CD4-positive, alpha-beta T cell (primary cell): Measurements from ENCODE around the gene OTOGL. TPM values are rescaled to one million over a fixed set of nuclear protein-coding genes. Genes with fewer than 3 reads are reported as not detected.
"Not testable (repeated sequence)": the region's sequence is repeated elsewhere in the genome, so short reads cannot be mapped to it uniquely, and the experiment has no call there.

Source experiments
- ATAC-seq: fragments of 200-7000 bp; cut with Tn5 transposase; one replicate; pipeline ENCODE4 v1.10.0; 2022; ENCODE audit warnings: mild to moderate bottlenecking; ENCODE audit not compliant: poor library complexity
- CTCF ChIA-PET: fragments of 350-600 bp; sonication (Branson Sonifier 250); formaldehyde crosslinking; loops from one replicate; lab custom pipeline; 2021; ENCODE audit warnings: antibody characterized with exemption, inconsistent platforms; lab: Charles Lee
- POLR2A ChIA-PET: fragments of 350-600 bp; sonication (Branson Sonifier 250); formaldehyde crosslinking; loops from one replicate; lab custom pipeline; 2021; ENCODE audit warnings: antibody characterized with exemption, inconsistent platforms; lab: Charles Lee
- DNase-seq, 14 experiments: peaks; one replicate each; pipeline ENCODE4 v3.0.0-alpha.2; 2013 to 2020; ENCODE audit warnings: mixed read lengths in 2 of 14
- H3K27ac ChIP-seq, 2 donors: one replicate each; pipeline versions ENCODE4 v1.5.1 to v1.7.0; 2013; ENCODE audit warnings: low read length in 2 of 2, low read depth in 1 of 2, mild to moderate bottlenecking in 1 of 2
- H3K27me3 ChIP-seq, 2 experiments: 1 replicate in 1 of 2; 2 replicates in 1 of 2; pipeline versions ENCODE4 v1.6.1 to v1.7.0; 2013; ENCODE audit warnings: low read length in 2 of 2, control low read depth in 1 of 2, mild to moderate bottlenecking in 1 of 2, moderate library complexity in 1 of 2; ENCODE audit not compliant: insufficient read depth in 2 of 2, control insufficient read depth in 1 of 2
- H3K36me3 ChIP-seq: one replicate; pipeline ENCODE4 v1.6.1; 2013; ENCODE audit warnings: low read length, control low read depth; ENCODE audit not compliant: insufficient read depth
- H3K4me1 ChIP-seq: one replicate; pipeline ENCODE4 v1.6.1; 2013; ENCODE audit warnings: low read length, control low read depth; ENCODE audit not compliant: insufficient read depth
- H3K4me3 ChIP-seq: one replicate; pipeline ENCODE4 v1.5.1; 2013; ENCODE audit warnings: mild to moderate bottlenecking, low read length, moderate library complexity
- H3K9me3 ChIP-seq, 2 experiments: 1 replicate in 1 of 2; 2 replicates in 1 of 2; pipeline versions ENCODE4 v1.6.1 to v1.7.0; 2013; ENCODE audit warnings: low read length in 2 of 2, mild to moderate bottlenecking in 2 of 2, control low read depth in 1 of 2, moderate library complexity in 1 of 2; ENCODE audit not compliant: control insufficient read depth in 1 of 2, insufficient read depth in 1 of 2
- H3K27ac Mint-ChIP-seq: one replicate; pipeline ENCODE4 v1.8.0; 2020; ENCODE audit warnings: mixed read lengths
- H3K27me3 Mint-ChIP-seq: one replicate; pipeline ENCODE4 v1.8.0; 2021; ENCODE audit warnings: mixed read lengths
- H3K36me3 Mint-ChIP-seq: one replicate; pipeline ENCODE4 v1.8.0; 2021; ENCODE audit warnings: low read depth, mixed read lengths
- H3K4me1 Mint-ChIP-seq: one replicate; pipeline ENCODE4 v1.8.0; 2021; ENCODE audit warnings: low read depth, mixed read lengths
- H3K4me3 Mint-ChIP-seq: one replicate; pipeline ENCODE4 v1.8.0; 2020; ENCODE audit warnings: mild to moderate bottlenecking, mixed read lengths
- H3K9me3 Mint-ChIP-seq: one replicate; pipeline ENCODE4 v1.8.0; 2020; ENCODE audit warnings: mixed read lengths
- CTCF ChIP-seq: fragments of 200-600 bp; IDR thresholded peaks from one replicate; pipeline ENCODE4 v1.8.0; 2022; ENCODE audit warnings: antibody characterized with exemption, mild to moderate bottlenecking
- intact Hi-C, 2 experiments: fragments of 100-400 bp; cut with DNase I in 1 of 2; cut with micrococcal nuclease in 1 of 2; formaldehyde crosslinking; loops; one replicate each; pipeline versions ENCODE4 v1.15.1 to v1.9.0; 2023 to 2025; cut with DNase I, micrococcal nuclease
- total RNA-seq, 174 experiments: library from RNA in 2 of 174; stranded (reverse) in 2 of 174; gene quantifications; one replicate each; pipeline ENCODE4 v1.2.3 and lab custom pipeline; 2021 to 2026

Gene OTOGL
- total RNA-seq, 2 experiments from 2014 or later, result not detected

DNA sequence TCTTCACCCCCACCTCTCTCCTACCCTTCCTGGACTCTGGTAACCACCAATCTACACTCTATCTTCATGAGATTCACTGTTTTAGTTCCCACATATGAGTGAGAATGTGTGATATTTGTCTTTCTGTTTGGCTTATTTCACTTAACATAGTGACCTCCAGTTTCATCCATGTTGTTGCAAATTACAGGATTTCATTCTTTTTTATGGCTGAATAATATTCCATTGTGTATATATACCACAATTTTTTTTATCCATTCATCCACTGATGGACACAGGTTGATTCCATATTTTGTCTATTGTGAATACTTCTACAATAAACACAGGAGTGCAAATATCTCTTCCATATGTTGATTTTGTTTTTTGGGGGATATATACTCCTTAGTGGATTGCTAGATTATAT, 140.5 kb downstream of the OTOGL start:
- Histone ChIP-seq H3K27ac (no peak overlapping the region), H3K36me3 (no peaks in the 10 kb centered on the region), H3K27me3 (no peaks in the 10 kb centered on the region), H3K4me1 (no peaks in the 10 kb centered on the region), H3K9me3 (no peaks in the 10 kb centered on the region), H3K4me3 (no peak overlapping the region)
- intact Hi-C loops, result no loop called here
- ATAC-seq, result no peak
- ChIA-PET CTCF (no interaction called here), POLR2A (no interaction called here)
- no peak for DNase-seq
- no peaks in the 10 kb centered on the region for H3K36me3 Mint-ChIP-seq
- H3K27ac Mint-ChIP-seq, result no peak overlapping the region
- no peaks in the 10 kb centered on the region for H3K27me3 Mint-ChIP-seq
- no peak for TF ChIP-seq CTCF
- H3K4me3 Mint-ChIP-seq, result no peak overlapping the region
- H3K9me3 Mint-ChIP-seq, result peaks cover 8% of the 10 kb centered on the region
- no peaks in the 10 kb centered on the region for H3K4me1 Mint-ChIP-seq

- POLR2A ChIA-PET, result no interaction called here
- Histone ChIP-seq H3K9me3 (no peaks in the 10 kb centered on the region), H3K27me3 (no peaks in the 10 kb centered on the region), H3K4me3 (no peak overlapping the region), H3K36me3 (no peaks in the 10 kb centered on the region), H3K27ac (no peak overlapping the region), H3K4me1 (no peaks in the 10 kb centered on the region)
- ATAC-seq (no peak), DNase-seq (no peak)
- TF ChIP-seq CTCF, result no peak
- no peaks in the 10 kb centered on the region for H3K4me1 Mint-ChIP-seq
- H3K27me3 Mint-ChIP-seq, result no peaks in the 10 kb centered on the region
- intact Hi-C loops, result no loop called here
- H3K4me3 Mint-ChIP-seq, result no peak overlapping the region
- H3K9me3 Mint-ChIP-seq, result peaks cover 8% of the 10 kb centered on the region
- no peak overlapping the region for H3K27ac Mint-ChIP-seq
- H3K36me3 Mint-ChIP-seq, result no peaks in the 10 kb centered on the region
- CTCF ChIA-PET, result no interaction called here
Measured at GRCh38 chr12:80241576-80242273, 142.4 kb downstream of the OTOGL start.

- no peak overlapping the region for H3K4me3 ChIP-seq
- Mint-ChIP-seq H3K27ac (no peak overlapping the region), H3K27me3 (no peaks in the 10 kb centered on the region), H3K36me3 (no peaks in the 10 kb centered on the region), H3K4me1 (no peaks in the 10 kb centered on the region), H3K9me3 (peaks cover 8% of the 10 kb centered on the region), H3K4me3 (no peak overlapping the region)
- no peaks in the 10 kb centered on the region for H3K36me3 ChIP-seq
- H3K9me3 ChIP-seq, result no peaks in the 10 kb centered on the region
- ChIA-PET POLR2A (no interaction called here), CTCF (no interaction called here)
- H3K27ac ChIP-seq, result no peak overlapping the region
- DNase-seq (no peak), ATAC-seq (no peak)
- no peaks in the 10 kb centered on the region for H3K27me3 ChIP-seq
- intact Hi-C loops, result no loop called here
- TF ChIP-seq CTCF, result no peak
- no peaks in the 10 kb centered on the region for H3K4me1 ChIP-seq
Measured at GRCh38 chr12:80242321-80242720, 143.0 kb downstream of the OTOGL start.

- CTCF ChIA-PET, H3K4me1 ChIP-seq, H3K9me3 Mint-ChIP-seq: not testable (repeated sequence)
Measured at GRCh38 chr12:80249581-80249980, 150.2 kb downstream of the OTOGL start.

More at GRCh38 chr12:80249581-80249980, 150.2 kb downstream of the OTOGL start:
- DNase-seq, H3K36me3 Mint-ChIP-seq, H3K4me3 ChIP-seq, POLR2A ChIA-PET, H3K4me3 Mint-ChIP-seq, H3K4me1 Mint-ChIP-seq, H3K27me3 Mint-ChIP-seq, H3K9me3 ChIP-seq, H3K36me3 ChIP-seq, H3K27ac Mint-ChIP-seq, intact Hi-C loops, H3K27me3 ChIP-seq, H3K27ac ChIP-seq, ATAC-seq: not testable (repeated sequence)
